B cell (primary cell): Measurements from ENCODE around the gene THEMIS. TPM values are rescaled to one million over a fixed set of nuclear protein-coding genes. Genes with fewer than 3 reads are reported as not detected.

ENCODE experiments used
- ATAC-seq: fragments of 200-7000 bp; cut with Tn5 transposase; one replicate; pipeline ENCODE4 v1.10.0; 2021; ENCODE audit warnings: low read depth, mild to moderate bottlenecking, moderate number of reproducible peaks, moderate library complexity
- CTCF ChIA-PET: fragments of 350-600 bp; sonication (Branson Sonifier 250); formaldehyde crosslinking; loops from one replicate; lab custom pipeline; 2021; ENCODE audit warnings: antibody characterized with exemption, inconsistent platforms; lab: Charles Lee
- POLR2A ChIA-PET: fragments of 350-600 bp; sonication (Branson Sonifier 250); formaldehyde crosslinking; loops from one replicate; lab custom pipeline; 2021; ENCODE audit warnings: antibody characterized with exemption; lab: Charles Lee
- DNase-seq: peaks from one replicate; pipeline ENCODE4 v3.0.0; 2013
- H2AFZ ChIP-seq: 2 replicates; pipeline ENCODE4 v1.6.1; 2012; ENCODE audit warnings: mild to moderate bottlenecking, low read depth, low read length; ENCODE audit not compliant: insufficient read depth, poor library complexity, severe bottlenecking
- H3K27ac ChIP-seq, 2 donors: 1 replicate in 1 of 2; 2 replicates in 1 of 2; pipeline ENCODE4 v1.5.1; 2012 to 2013; ENCODE audit warnings: low read length in 2 of 2, mild to moderate bottlenecking in 2 of 2, moderate library complexity in 1 of 2
- H3K27me3 ChIP-seq, 4 experiments: fragments of 200-600 bp in 1 of 4; sonication (generic) in 1 of 4; replicated peaks in 1 of 4; 1 replicate in 2 of 4; 2 replicates in 2 of 4; pipeline versions ENCODE4 v1.6.1 to v1.7.0; 2013 to 2016; ENCODE audit warnings: low read length in 3 of 4, mild to moderate bottlenecking in 2 of 4, mixed read lengths in 1 of 4, moderate library complexity in 1 of 4; ENCODE audit not compliant: insufficient read depth in 4 of 4, control insufficient read depth in 3 of 4; ENCODE audit errors: control extremely low read depth in 1 of 4
- H3K36me3 ChIP-seq, 2 experiments: replicated peaks in 1 of 2; 1 replicate in 1 of 2; 2 replicates in 1 of 2; pipeline versions ENCODE4 v1.6.1 to v1.7.1; 2013; ENCODE audit warnings: low read length in 1 of 2; ENCODE audit not compliant: insufficient read depth in 2 of 2, control insufficient read depth in 1 of 2; ENCODE audit errors: control extremely low read depth in 1 of 2, extremely low read depth in 1 of 2
- H3K4me1 ChIP-seq, 2 donors: fragments of 200-600 bp in 1 of 2; sonication (generic) in 1 of 2; 1 replicate in 1 of 2; 2 replicates in 1 of 2; pipeline versions ENCODE4 v1.5.1 to v1.6.1; 2013 to 2017; ENCODE audit warnings: low read length in 2 of 2; ENCODE audit not compliant: control insufficient read depth in 2 of 2, insufficient read depth in 2 of 2
- H3K4me2 ChIP-seq: replicated peaks from 2 replicates; pipeline ENCODE3; 2012; ENCODE audit warnings: mild to moderate bottlenecking, low read depth, low read length; ENCODE audit not compliant: poor library complexity, severe bottlenecking
- H3K4me3 ChIP-seq, 5 experiments: fragments of 200-600 bp in 1 of 5; sonication (generic) in 1 of 5; 1 replicate in 3 of 5; 2 replicates in 2 of 5; pipeline versions ENCODE4 v1.5.1 to v1.7.0; 2011 to 2016; ENCODE audit warnings: low read length in 4 of 5, mild to moderate bottlenecking in 4 of 5, low read depth in 2 of 5, control low read depth in 1 of 5, moderate library complexity in 1 of 5; ENCODE audit not compliant: insufficient read depth in 1 of 5; ENCODE audit errors: control extremely low read depth in 1 of 5, extremely low read depth in 1 of 5
- H3K79me2 ChIP-seq: fragments of 200-600 bp; sonication (generic); one replicate; pipeline ENCODE4 v1.6.0; 2016; ENCODE audit warnings: low read length; ENCODE audit not compliant: control insufficient read depth, insufficient read depth
- H3K9ac ChIP-seq: fragments of 200-600 bp; sonication (generic); 2 replicates; pipeline ENCODE4 v1.6.1; 2017; ENCODE audit warnings: mild to moderate bottlenecking, low read length, moderate library complexity
- H3K9me3 ChIP-seq, 3 donors: one replicate each; pipeline versions ENCODE4 v1.6.1 to v1.7.1; 2013; ENCODE audit warnings: low read length in 2 of 3; ENCODE audit not compliant: control insufficient read depth in 2 of 3, insufficient read depth in 1 of 3; ENCODE audit errors: control extremely low read depth in 1 of 3
- H4K20me1 ChIP-seq: 2 replicates; pipeline ENCODE4 v1.6.0; 2012; ENCODE audit warnings: mild to moderate bottlenecking, low read length; ENCODE audit not compliant: insufficient read depth, control insufficient read depth, poor library complexity, severe bottlenecking
- H3K27ac Mint-ChIP-seq: one replicate; pipeline ENCODE4 v1.8.0; 2021; ENCODE audit warnings: mixed read lengths
- H3K27me3 Mint-ChIP-seq: one replicate; pipeline ENCODE4 v1.8.0; 2021; ENCODE audit warnings: mixed read lengths
- H3K4me1 Mint-ChIP-seq: one replicate; pipeline ENCODE4 v1.8.0; 2021; ENCODE audit warnings: mixed read lengths
- H3K4me3 Mint-ChIP-seq: one replicate; pipeline ENCODE4 v1.8.0; 2021; ENCODE audit warnings: mixed read lengths
- H3K9me3 Mint-ChIP-seq: one replicate; pipeline ENCODE4 v1.8.0; 2022; ENCODE audit warnings: mixed read lengths; ENCODE audit not compliant: insufficient read depth
- EZH2 ChIP-seq: IDR thresholded peaks from 2 replicates; pipeline ENCODE4 v1.6.1; 2012; ENCODE audit warnings: borderline replicate concordance, low read depth, mild to moderate bottlenecking, moderate library complexity, low read length; ENCODE audit not compliant: insufficient read depth, poor library complexity, severe bottlenecking
- WGBS: methylation state at CpG from one replicate; pipeline ENCODE4 v1.1.5; 2013; ENCODE audit warnings: missing lambda C conversion rate; ENCODE audit not compliant: insufficient coverage; 5-methylcytosine and 5-hydroxymethylcytosine counted together
- intact Hi-C: fragments of 100-400 bp; cut with micrococcal nuclease; formaldehyde crosslinking; loops from one replicate; pipeline ENCODE4 v1.10.0; 2022
- polyA plus RNA-seq: library from polyadenylated mRNA; depleted of rRNA; stranded (reverse); fragments of >200 nt; gene quantifications from 2 replicates; pipeline ENCODE4 v1.2.3, GENCODE V29; 2012
- total RNA-seq, 2 donors: library from RNA; stranded (reverse); fragments of 120-200 nt in 1 of 2; gene quantifications; 1 replicate in 1 of 2; 2 replicates in 1 of 2; pipeline versions ENCODE4 v1.2.3 to v1.2.4, GENCODE V29; 2013 to 2022
- TF ChIP-seq, protein P1 (sequence below): fragments of 200-600 bp; IDR thresholded peaks from one replicate; pipeline ENCODE4 v1.8.0; 2022; ENCODE audit warnings: antibody characterized with exemption, mild to moderate bottlenecking

Gene THEMIS
- total and polyA plus RNA-seq, 2 donors (not counting 1 experiment from before 2014, with no cell fraction given), result 0.10 to 0.30 TPM

DNA sequence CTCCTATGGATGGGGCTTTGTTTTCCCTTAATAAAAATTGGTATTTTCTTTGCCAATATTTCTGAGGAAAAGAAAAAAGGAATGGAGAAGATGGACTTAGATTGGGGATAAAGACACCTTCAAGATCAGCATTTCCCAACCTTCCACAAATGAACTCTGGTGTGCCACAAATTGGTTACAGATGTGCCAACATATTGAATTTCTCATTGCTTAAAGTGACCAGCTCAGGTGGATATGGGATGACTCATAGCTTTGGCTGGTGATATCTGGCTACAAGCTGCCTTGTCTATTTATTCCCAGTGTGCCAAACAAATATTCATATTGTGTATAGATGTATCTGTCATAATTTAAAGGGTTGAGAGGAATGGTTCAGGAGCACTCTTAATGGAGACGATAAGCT lies 32.5 kb downstream of the THEMIS start:
- Histone ChIP-seq H3K9ac (no peak overlapping the region), H4K20me1 (no peaks in the 10 kb centered on the region), H2AFZ (no peak overlapping the region), H3K36me3 (no peaks in the 10 kb centered on the region), H3K4me1 (no peaks in the 10 kb centered on the region), H3K4me2 (no peak overlapping the region), H3K4me3 (no peak overlapping the region), H3K79me2 (no peaks in the 10 kb centered on the region), H3K27me3 (no peaks in the 10 kb centered on the region), H3K9me3 (no peaks in the 10 kb centered on the region), H3K27ac (no peak overlapping the region)
- Mint-ChIP-seq H3K4me3 (no peak overlapping the region), H3K27ac (no peak overlapping the region), H3K4me1 (no peaks in the 10 kb centered on the region), H3K27me3 (no peaks in the 10 kb centered on the region), H3K9me3 (no peaks in the 10 kb centered on the region)
- TF ChIP-seq, protein P1, sequence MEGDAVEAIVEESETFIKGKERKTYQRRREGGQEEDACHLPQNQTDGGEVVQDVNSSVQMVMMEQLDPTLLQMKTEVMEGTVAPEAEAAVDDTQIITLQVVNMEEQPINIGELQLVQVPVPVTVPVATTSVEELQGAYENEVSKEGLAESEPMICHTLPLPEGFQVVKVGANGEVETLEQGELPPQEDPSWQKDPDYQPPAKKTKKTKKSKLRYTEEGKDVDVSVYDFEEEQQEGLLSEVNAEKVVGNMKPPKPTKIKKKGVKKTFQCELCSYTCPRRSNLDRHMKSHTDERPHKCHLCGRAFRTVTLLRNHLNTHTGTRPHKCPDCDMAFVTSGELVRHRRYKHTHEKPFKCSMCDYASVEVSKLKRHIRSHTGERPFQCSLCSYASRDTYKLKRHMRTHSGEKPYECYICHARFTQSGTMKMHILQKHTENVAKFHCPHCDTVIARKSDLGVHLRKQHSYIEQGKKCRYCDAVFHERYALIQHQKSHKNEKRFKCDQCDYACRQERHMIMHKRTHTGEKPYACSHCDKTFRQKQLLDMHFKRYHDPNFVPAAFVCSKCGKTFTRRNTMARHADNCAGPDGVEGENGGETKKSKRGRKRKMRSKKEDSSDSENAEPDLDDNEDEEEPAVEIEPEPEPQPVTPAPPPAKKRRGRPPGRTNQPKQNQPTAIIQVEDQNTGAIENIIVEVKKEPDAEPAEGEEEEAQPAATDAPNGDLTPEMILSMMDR, result no peak
- TF ChIP-seq EZH2, result no peak
- ATAC-seq (no peak), DNase-seq (no peak)
- CTCF ChIA-PET, result no interaction called here
- WGBS, result no CpG with 5 or more reads among the region's 1 CpG
- POLR2A ChIA-PET, result no interaction called here
- intact Hi-C loops, result no loop called here

DNA sequence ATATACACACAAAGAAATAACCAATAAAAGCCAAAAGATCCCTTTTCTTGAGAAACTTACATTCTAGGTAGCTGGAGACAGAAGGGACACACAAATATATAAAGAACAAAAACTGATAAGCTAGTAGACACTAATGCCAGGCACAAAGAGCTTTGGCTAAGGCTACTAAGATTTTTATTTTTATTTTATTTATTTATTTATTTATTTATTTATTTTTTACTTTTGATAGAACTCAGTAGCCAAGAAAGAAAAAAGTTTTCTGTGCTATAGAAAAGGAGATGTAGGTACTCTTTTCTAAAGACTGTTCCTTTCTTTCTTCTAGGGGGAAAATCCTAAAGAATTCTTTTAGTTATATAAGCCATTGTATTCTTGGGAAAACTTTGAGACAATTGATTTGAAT lies 34.1 kb downstream of the THEMIS start:
- no peaks in the 10 kb centered on the region for H3K36me3 ChIP-seq
- no peaks in the 10 kb centered on the region for H3K79me2 ChIP-seq
- Mint-ChIP-seq H3K9me3 (no peaks in the 10 kb centered on the region), H3K4me1 (no peaks in the 10 kb centered on the region), H3K27me3 (no peaks in the 10 kb centered on the region), H3K4me3 (no peak overlapping the region), H3K27ac (no peak overlapping the region)
- H3K9ac ChIP-seq, result no peak overlapping the region
- H3K27me3 ChIP-seq, result no peaks in the 10 kb centered on the region
- ChIA-PET POLR2A (no interaction called here), CTCF (interaction anchor here (1.1 kb wide), 1 partner anchor 11 kb away, joined by 3 read pairs; no protein-coding TSS in a partner anchor)
- no peaks in the 10 kb centered on the region for H3K9me3 ChIP-seq
- no peak for DNase-seq
- no peak for TF ChIP-seq EZH2
- TF ChIP-seq, protein P1, result no peak
- intact Hi-C loops, result no loop called here
- no peak overlapping the region for H2AFZ ChIP-seq
- no peaks in the 10 kb centered on the region for H4K20me1 ChIP-seq
- H3K4me3 ChIP-seq, result no peak overlapping the region
- no peaks in the 10 kb centered on the region for H3K4me1 ChIP-seq
- H3K4me2 ChIP-seq, result no peak overlapping the region
- no peak overlapping the region for H3K27ac ChIP-seq
- ATAC-seq, result no peak
